ENCODE data around the gene BCAS3.
"Not testable (repeated sequence)": the region's sequence is repeated elsewhere in the genome, so short reads cannot be mapped to it uniquely, and the experiment has no call there.

The BCAS3 gene

DNA sequence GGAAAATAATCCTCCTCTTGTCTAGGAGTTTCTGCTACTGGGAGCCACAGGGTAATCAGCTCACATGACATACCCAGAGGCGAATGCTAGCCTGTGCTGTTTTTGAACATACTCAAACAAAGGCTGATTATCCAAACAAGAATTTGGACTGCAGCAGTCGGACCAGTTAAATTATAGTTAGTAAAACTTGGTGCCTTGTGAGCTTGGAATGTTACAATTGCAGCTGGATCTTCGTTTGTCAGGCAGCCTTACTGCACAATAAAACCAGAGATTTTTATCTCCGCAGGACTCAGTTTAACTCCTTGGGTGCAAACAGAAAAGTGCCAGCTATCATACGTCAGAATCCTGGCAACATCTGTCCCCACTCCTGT is 558.2 kb downstream of the BCAS3 start:
- no peaks in the 10 kb centered on the region for H3K36me3 ChIP-seq (ENCODE audit: control insufficient read depth, insufficient read depth, low read length)
- H3K27ac ChIP-seq (ENCODE audit: low read depth, low read length) = no peak overlapping the region
- H3K4me1 ChIP-seq (ENCODE audit: control insufficient read depth, insufficient read depth, low read length) = no peaks in the 10 kb centered on the region
- no peak overlapping the region for H3K4me3 ChIP-seq (ENCODE audit: low read length)
- H3K27me3 ChIP-seq (ENCODE audit: control insufficient read depth, insufficient read depth, low read length) = no peaks in the 10 kb centered on the region
- H3K9ac ChIP-seq (ENCODE audit: low read length) = no peak overlapping the region

- Histone ChIP-seq H3K4me3 (ENCODE audit: low read length) (no peak overlapping the region), H3K36me3 (ENCODE audit: control insufficient read depth, insufficient read depth, low read length) (no peaks in the 10 kb centered on the region), H3K4me1 (ENCODE audit: control insufficient read depth, insufficient read depth, low read length) (no peaks in the 10 kb centered on the region), H3K9ac (ENCODE audit: low read length) (no peak overlapping the region), H3K27me3 (ENCODE audit: control insufficient read depth, insufficient read depth, low read length) (no peaks in the 10 kb centered on the region), H3K27ac (ENCODE audit: low read depth, low read length) (no peak overlapping the region)
Measured at GRCh38 chr17:61237275-61237674, 559.6 kb downstream of the BCAS3 start.

DNA sequence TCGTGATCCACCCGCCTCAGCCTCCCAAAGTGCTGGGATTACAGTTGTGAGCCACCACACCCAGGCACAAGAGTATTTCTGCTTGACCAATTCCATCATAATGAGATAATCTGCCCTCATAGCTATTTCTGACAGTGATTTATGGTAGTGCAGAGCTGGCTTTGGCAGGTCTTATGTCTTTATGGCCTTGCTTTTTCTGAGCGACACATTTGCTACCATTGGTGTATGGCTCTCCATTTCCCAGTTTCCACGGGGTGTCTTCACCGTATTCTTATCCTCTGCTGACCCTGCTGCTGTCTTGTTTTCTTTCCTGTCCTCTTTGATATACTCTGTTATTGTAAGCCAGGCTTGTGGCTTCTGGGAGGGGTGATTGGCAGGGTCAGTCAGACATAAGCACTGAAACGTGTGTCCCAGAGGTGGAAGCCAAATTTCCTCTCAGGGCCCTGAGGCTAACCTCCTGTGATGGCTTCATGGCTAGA is 560.8 kb downstream of the BCAS3 start:
- Histone ChIP-seq H3K36me3 (ENCODE audit: control insufficient read depth, insufficient read depth, low read length) (no peaks in the 10 kb centered on the region), H3K27me3 (ENCODE audit: control insufficient read depth, insufficient read depth, low read length) (no peaks in the 10 kb centered on the region), H3K27ac (ENCODE audit: low read depth, low read length) (no peak overlapping the region), H3K9ac (ENCODE audit: low read length) (no peak overlapping the region), H3K4me1 (ENCODE audit: control insufficient read depth, insufficient read depth, low read length) (no peaks in the 10 kb centered on the region), H3K4me3 (ENCODE audit: low read length) (no peak overlapping the region)

DNA sequence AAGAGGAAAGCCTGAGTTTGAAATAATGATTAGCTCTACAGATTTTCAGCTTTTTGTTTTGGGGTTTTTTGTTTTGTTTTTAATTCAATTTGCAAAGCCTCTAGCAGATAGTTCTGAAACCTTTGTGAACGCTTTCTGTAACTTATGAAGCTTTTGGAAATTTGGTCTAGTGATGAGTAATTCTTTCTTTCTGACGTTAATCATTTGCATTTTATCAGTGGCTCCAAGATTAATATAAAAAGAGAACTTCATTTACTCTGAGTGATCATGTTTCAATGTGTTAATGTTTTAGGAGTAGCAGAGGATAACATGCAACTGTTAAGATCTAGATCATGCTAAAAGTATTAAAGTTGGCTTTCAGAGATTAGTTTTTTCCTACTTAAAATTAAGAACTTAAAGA is 561.7 kb downstream of the BCAS3 start:
- H3K4me3 ChIP-seq (ENCODE audit: low read length) = no peak overlapping the region
- no peaks in the 10 kb centered on the region for H3K4me1 ChIP-seq (ENCODE audit: control insufficient read depth, insufficient read depth, low read length)
- no peaks in the 10 kb centered on the region for H3K36me3 ChIP-seq (ENCODE audit: control insufficient read depth, insufficient read depth, low read length)
- no peaks in the 10 kb centered on the region for H3K27me3 ChIP-seq (ENCODE audit: control insufficient read depth, insufficient read depth, low read length)
- H3K9ac ChIP-seq (ENCODE audit: low read length) = no peak overlapping the region
- H3K27ac ChIP-seq (ENCODE audit: low read depth, low read length) = no peak overlapping the region

DNA sequence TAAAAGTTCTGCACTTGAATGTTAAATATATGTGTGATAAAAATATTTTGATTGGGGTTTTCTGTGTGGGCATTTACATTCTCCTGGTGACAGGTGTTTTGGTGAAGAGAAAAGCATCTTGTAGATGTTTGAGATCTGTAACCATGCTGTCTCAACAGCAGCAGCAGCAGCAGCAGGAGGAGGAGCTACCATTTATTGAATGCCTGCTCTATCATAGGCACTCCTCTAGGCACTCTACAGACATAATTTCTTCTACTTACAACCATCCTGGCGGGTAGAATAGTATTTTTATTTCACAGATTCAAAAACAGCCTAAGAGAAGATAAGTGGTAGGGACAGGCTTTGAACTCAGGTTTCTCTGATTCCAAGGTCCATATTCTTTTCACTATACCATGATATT is 562.3 kb downstream of the BCAS3 start:
- Histone ChIP-seq H3K36me3 (ENCODE audit: control insufficient read depth, insufficient read depth, low read length) (no peaks in the 10 kb centered on the region), H3K27ac (ENCODE audit: low read depth, low read length) (no peak overlapping the region), H3K4me3 (ENCODE audit: low read length) (no peak overlapping the region), H3K4me1 (ENCODE audit: control insufficient read depth, insufficient read depth, low read length) (no peaks in the 10 kb centered on the region), H3K27me3 (ENCODE audit: control insufficient read depth, insufficient read depth, low read length) (no peaks in the 10 kb centered on the region), H3K9ac (ENCODE audit: low read length) (no peak overlapping the region)

DNA sequence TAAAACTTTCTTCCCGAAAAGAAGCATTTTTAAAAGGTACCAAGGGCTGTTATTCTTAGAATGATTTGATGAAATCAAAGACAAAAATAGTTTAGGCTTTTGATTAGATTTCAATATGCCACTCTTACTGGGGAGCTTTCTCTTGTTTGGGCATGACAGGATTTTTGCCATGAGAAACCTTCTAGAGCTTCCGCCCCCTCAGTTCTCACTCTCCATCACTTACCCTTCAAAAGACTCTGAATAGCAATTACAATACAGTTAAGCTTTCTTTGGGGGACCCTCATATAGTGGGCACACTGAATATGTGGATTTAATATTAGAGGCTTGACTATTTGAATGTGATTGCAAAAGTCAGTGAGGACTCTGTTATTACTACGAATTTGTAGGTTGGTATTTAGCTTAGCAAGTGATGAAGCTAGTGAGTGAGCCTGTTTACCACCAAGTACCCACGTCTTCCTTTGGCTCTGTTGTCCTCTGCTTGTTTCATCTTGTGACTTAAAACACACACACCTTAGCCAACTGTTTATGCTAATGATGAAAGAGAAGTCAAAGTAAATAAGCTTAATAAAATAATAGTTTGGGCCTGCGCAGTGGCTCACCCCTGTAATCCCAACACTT is 563.3 kb downstream of the BCAS3 start:
- no peak overlapping the region for H3K9ac ChIP-seq (ENCODE audit: low read length)
- no peaks in the 10 kb centered on the region for H3K27me3 ChIP-seq (ENCODE audit: control insufficient read depth, insufficient read depth, low read length)
- no peaks in the 10 kb centered on the region for H3K4me1 ChIP-seq (ENCODE audit: control insufficient read depth, insufficient read depth, low read length)
- H3K36me3 ChIP-seq (ENCODE audit: control insufficient read depth, insufficient read depth, low read length) = no peaks in the 10 kb centered on the region
- no peak overlapping the region for H3K27ac ChIP-seq (ENCODE audit: low read depth, low read length)
- no peak overlapping the region for H3K4me3 ChIP-seq (ENCODE audit: low read length)

DNA sequence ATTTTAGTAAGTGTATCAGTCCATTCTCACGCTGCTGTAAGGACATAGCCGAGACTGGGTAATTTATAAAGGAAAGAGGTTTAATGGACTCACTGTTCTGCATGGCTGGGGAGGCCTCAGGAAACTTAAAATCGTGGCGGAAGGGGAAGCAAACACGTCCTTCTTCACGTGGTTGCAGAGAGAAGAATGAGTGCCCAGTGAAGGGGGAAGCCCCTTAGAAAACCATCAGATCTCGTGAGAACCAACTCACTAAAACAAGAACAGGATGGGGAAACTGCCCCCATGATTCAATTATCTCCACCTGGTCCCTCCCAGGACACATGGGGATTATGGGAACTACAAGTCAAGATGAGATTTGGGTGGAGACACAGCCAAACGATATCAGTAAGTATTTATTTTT is 567.3 kb downstream of the BCAS3 start:
- not testable (repeated sequence) for H3K4me3 ChIP-seq (ENCODE audit: low read length); H3K27me3 ChIP-seq (ENCODE audit: control insufficient read depth, insufficient read depth, low read length); H3K4me1 ChIP-seq (ENCODE audit: control insufficient read depth, insufficient read depth, low read length); H3K36me3 ChIP-seq (ENCODE audit: control insufficient read depth, insufficient read depth, low read length); H3K27ac ChIP-seq (ENCODE audit: low read depth, low read length); H3K9ac ChIP-seq (ENCODE audit: low read length)

DNA sequence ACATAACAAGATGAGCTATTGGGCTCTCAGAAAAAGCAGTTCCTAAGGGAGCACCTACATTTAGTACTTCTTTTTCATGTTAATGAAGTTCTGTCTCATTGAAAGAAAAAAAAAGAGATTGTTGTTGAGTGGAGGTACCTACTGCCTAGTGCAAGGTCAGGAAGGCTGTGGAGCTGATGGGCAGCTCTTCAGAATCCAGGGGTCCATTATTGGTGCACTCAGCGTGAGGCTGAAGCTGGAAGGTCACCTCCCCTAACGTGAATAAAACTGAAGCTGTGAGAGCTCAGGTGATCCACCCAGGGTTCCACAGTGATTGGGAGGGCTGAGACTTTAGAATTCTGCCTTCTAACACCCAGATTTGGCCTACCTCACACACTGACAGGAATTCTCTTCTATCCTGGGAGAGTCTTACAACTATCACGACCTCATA is 568.1 kb downstream of the BCAS3 start:
- H3K4me1 ChIP-seq (ENCODE audit: control insufficient read depth, insufficient read depth, low read length) = no peaks in the 10 kb centered on the region
- no peak overlapping the region for H3K9ac ChIP-seq (ENCODE audit: low read length)
- H3K36me3 ChIP-seq (ENCODE audit: control insufficient read depth, insufficient read depth, low read length) = no peaks in the 10 kb centered on the region
- H3K27ac ChIP-seq (ENCODE audit: low read depth, low read length) = no peak overlapping the region
- H3K27me3 ChIP-seq (ENCODE audit: control insufficient read depth, insufficient read depth, low read length) = no peaks in the 10 kb centered on the region
- no peak overlapping the region for H3K4me3 ChIP-seq (ENCODE audit: low read length)

DNA sequence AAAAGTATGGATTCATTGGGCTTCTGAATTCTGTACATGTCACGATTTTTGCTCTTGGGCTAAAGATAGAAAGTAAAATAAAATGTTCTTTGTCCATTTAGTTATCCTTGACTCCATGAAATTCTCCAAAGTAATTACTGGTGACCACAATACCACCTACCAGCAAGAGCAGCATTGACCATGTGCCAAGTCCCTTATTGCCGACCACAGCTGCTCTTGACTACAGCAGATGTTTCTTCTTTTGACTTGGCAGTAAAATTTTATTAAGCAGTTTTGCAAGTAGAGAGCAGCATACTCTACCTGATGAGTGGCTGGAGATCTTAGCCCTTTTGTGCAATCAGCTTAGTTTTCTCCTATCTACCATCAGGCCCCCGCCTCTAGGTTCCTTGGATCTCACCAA is 569.8 kb downstream of the BCAS3 start:
- Histone ChIP-seq H3K4me3 (ENCODE audit: low read length) (no peak overlapping the region), H3K27me3 (ENCODE audit: control insufficient read depth, insufficient read depth, low read length) (no peaks in the 10 kb centered on the region), H3K9ac (ENCODE audit: low read length) (no peak overlapping the region), H3K27ac (ENCODE audit: low read depth, low read length) (no peak overlapping the region), H3K36me3 (ENCODE audit: control insufficient read depth, insufficient read depth, low read length) (no peaks in the 10 kb centered on the region), H3K4me1 (ENCODE audit: control insufficient read depth, insufficient read depth, low read length) (peaks cover 4% of the 10 kb centered on the region)

- Histone ChIP-seq H3K4me3 (ENCODE audit: low read length) (no peak overlapping the region), H3K27ac (ENCODE audit: low read depth, low read length) (no peak overlapping the region)
Measured at GRCh38 chr17:61248399-61248798, 570.7 kb downstream of the BCAS3 start.

DNA sequence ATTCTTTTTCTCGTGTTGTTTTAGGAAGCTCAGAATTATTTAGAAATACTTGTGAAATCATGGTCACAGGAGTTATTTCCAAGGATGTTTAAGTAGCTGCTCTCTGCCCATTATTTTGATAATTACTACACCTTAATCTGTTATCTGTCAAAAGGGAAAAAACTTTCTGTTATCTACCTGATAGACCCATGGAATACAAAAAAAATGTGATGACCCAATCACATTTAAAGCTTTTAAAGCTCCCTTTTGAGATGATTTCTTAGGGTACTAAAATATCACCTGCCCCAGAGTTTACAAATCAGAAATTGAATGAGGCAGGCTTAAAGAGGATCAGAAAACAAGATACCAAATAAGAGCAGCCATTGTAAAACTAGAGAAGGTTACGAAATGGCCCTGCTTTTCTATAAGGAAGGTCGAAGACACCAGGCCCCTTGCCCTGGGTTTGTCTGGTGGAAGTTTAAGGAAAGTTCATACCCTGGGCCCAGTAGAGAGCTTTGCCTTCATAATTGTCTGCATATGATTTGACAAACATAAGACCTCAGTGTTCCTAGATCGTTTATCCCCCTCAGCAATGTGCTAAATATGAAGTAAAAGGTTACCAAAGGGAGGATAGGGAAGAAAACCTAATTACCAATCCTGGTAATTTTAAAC is 572.1 kb downstream of the BCAS3 start:
- no peak overlapping the region for H3K27ac ChIP-seq (ENCODE audit: low read depth, low read length)
- H3K36me3 ChIP-seq (ENCODE audit: control insufficient read depth, insufficient read depth, low read length) = no peaks in the 10 kb centered on the region
- H3K27me3 ChIP-seq (ENCODE audit: control insufficient read depth, insufficient read depth, low read length) = no peaks in the 10 kb centered on the region
- peaks cover 7% of the 10 kb centered on the region for H3K4me1 ChIP-seq (ENCODE audit: control insufficient read depth, insufficient read depth, low read length)
- H3K4me3 ChIP-seq (ENCODE audit: low read length) = no peak overlapping the region
- no peak overlapping the region for H3K9ac ChIP-seq (ENCODE audit: low read length)

More at GRCh38 chr17:61248399-61248798, 570.7 kb downstream of the BCAS3 start:
- no peaks in the 10 kb centered on the region for H3K27me3 ChIP-seq (ENCODE audit: control insufficient read depth, insufficient read depth, low read length)
- no peak overlapping the region for H3K9ac ChIP-seq (ENCODE audit: low read length)
- peaks cover 7% of the 10 kb centered on the region for H3K4me1 ChIP-seq (ENCODE audit: control insufficient read depth, insufficient read depth, low read length)
- no peaks in the 10 kb centered on the region for H3K36me3 ChIP-seq (ENCODE audit: control insufficient read depth, insufficient read depth, low read length)

GRCh38 chr17:61250335-61250890 is 572.8 kb downstream of the BCAS3 start:
- no peak overlapping the region for H3K4me3 ChIP-seq (ENCODE audit: low read length)
- H3K27me3 ChIP-seq (ENCODE audit: control insufficient read depth, insufficient read depth, low read length) = no peaks in the 10 kb centered on the region
- H3K27ac ChIP-seq (ENCODE audit: low read depth, low read length) = no peak overlapping the region
- no peaks in the 10 kb centered on the region for H3K36me3 ChIP-seq (ENCODE audit: control insufficient read depth, insufficient read depth, low read length)
- peaks cover 7% of the 10 kb centered on the region for H3K4me1 ChIP-seq (ENCODE audit: control insufficient read depth, insufficient read depth, low read length)
- no peak overlapping the region for H3K9ac ChIP-seq (ENCODE audit: low read length)

All from rectal smooth muscle tissue (tissue), 1 donor.